Uterine smooth muscle cell (primary cell): Measurements from ENCODE around the gene PRRX1. TPM values are rescaled to one million over a fixed set of nuclear protein-coding genes. Genes with fewer than 3 reads are reported as not detected.

Experiments
- total RNA-seq: library from RNA; depleted of rRNA; stranded (reverse); fragments of >200 nt; gene quantifications from 2 replicates; pipeline ENCODE4 v1.2.3, GENCODE V29; 2014

The PRRX1 gene
- total RNA-seq: 154 and 219 TPM in 2 replicates

DNA sequence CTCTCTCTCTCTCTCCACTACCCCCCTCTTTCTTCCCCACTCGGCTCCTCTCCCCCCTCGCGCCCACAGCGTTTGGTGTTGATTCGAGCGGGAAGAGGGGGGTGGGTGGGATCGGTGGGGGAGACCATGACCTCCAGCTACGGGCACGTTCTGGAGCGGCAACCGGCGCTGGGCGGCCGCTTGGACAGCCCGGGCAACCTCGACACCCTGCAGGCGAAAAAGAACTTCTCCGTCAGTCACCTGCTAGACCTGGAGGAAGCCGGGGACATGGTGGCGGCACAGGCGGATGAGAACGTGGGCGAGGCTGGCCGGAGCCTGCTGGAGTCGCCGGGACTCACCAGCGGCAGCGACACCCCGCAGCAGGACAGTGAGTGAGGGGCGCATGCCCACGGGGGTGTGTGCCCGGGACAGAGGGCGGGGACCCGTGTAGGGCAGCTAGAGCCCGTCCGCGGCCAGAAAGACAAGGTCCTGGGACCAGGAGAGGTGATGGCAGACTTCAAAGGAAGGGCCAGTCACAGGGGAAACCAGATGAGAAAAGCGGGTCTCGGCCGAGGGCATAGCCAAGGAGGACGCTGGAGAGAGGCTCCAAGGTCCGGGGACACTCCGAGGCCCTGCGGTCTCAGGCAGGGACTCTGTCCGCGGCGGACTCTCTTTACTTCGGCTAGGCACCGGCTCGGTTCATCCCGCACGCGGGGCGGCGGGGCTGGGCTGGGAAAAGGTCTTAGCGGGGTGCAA is at the start of gene PRRX1:
PRRX1 (plus strand) TSS at position 39 of the 735 bp plus-strand sequence; CDS start at position 127, 88 bp downstream.

Other genes starting within 250 kb of the PRRX1 start
- 19.7 and 23.7 TPM in 2 replicates for gene GORAB, start 132.0 kb upstream of the PRRX1 start, total RNA-seq